GM12878 (cell line): ENCODE data around the gene AKT3. TPM values are rescaled to one million over a fixed set of nuclear protein-coding genes. Genes with fewer than 3 reads are reported as not detected.

ENCODE experiments used
- BCL3 ChIP-seq: IDR thresholded peaks from 2 replicates; pipeline ENCODE4 v1.6.1; 2011; ENCODE audit warnings: borderline replicate concordance, low read depth, mild to moderate bottlenecking, moderate library complexity, low read length; ENCODE audit not compliant: insufficient read depth, poor library complexity, severe bottlenecking
- BMI1 ChIP-seq: fragments of 450-650 bp; IDR thresholded peaks from 2 replicates; pipeline ENCODE4 v1.6.1; 2016; ENCODE audit warnings: mild to moderate bottlenecking, moderate library complexity, borderline replicate concordance
- BRCA1 ChIP-seq: IDR thresholded peaks from 2 replicates; pipeline ENCODE4 v1.6.1; 2011; ENCODE audit warnings: low read depth, low read length, improper control_type of control experiment
- CHD2 ChIP-seq: IDR thresholded peaks from 2 replicates; pipeline ENCODE4 v1.6.1; 2011; ENCODE audit warnings: low read depth, low read length, improper control_type of control experiment, borderline replicate concordance
- CHD4 ChIP-seq: fragments of 200-600 bp; sonication (generic); IDR thresholded peaks from 2 replicates; pipeline ENCODE4 v1.6.1; 2016; ENCODE audit warnings: mild to moderate bottlenecking
- CREB1 ChIP-seq: IDR thresholded peaks from 2 replicates; pipeline ENCODE4 v1.6.1; 2012; ENCODE audit warnings: low read depth, mild to moderate bottlenecking, inconsistent platforms
- FOXM1 ChIP-seq: IDR thresholded peaks from 2 replicates; pipeline ENCODE4 v1.6.1; 2012; ENCODE audit warnings: low read depth, mild to moderate bottlenecking, inconsistent platforms, low read length, moderate library complexity
- GATAD2B ChIP-seq: fragments of 450-650 bp; conservative IDR thresholded peaks from 2 replicates; pipeline ENCODE4 v1.6.1; 2017; ENCODE audit warnings: low read depth, mild to moderate bottlenecking, moderate library complexity
- HCFC1 ChIP-seq: fragments of 150-350 bp; IDR thresholded peaks from 2 replicates; pipeline ENCODE4 v1.6.1; 2014; ENCODE audit warnings: low read length
- IRF4 ChIP-seq: IDR thresholded peaks from 2 replicates; pipeline ENCODE4 v1.6.1; 2011; ENCODE audit warnings: low read depth, low read length
- MTA3 ChIP-seq: IDR thresholded peaks from 2 replicates; pipeline ENCODE4 v1.6.1; 2012; ENCODE audit warnings: low read length, inconsistent platforms, borderline replicate concordance
- MXI1 ChIP-seq: fragments of 150-350 bp; IDR thresholded peaks from 2 replicates; pipeline ENCODE4 v1.6.1; 2011; ENCODE audit warnings: low read depth, mild to moderate bottlenecking, inconsistent platforms, low read length, improper control_type of control experiment
- NBN ChIP-seq: fragments of 450-650 bp; IDR thresholded peaks from 2 replicates; pipeline ENCODE4 v1.6.1; 2016
- RB1 ChIP-seq: fragments of 450-650 bp; formaldehyde crosslinking; IDR thresholded peaks from 2 replicates; pipeline ENCODE4 v1.6.1; 2017; ENCODE audit warnings: mild to moderate bottlenecking, borderline replicate concordance
- RBBP5 ChIP-seq: fragments of 200-600 bp; sonication (generic); conservative IDR thresholded peaks from 2 replicates; pipeline ENCODE4 v1.6.1; 2016
- RFX5 ChIP-seq: IDR thresholded peaks from 2 replicates; pipeline ENCODE4 v1.6.1; 2011; ENCODE audit warnings: low read depth, low read length, improper control_type of control experiment
- SIN3A ChIP-seq: IDR thresholded peaks from 2 replicates; pipeline ENCODE4 v1.6.1; 2012; ENCODE audit warnings: low read depth, low read length, improper control_type of control experiment
- SKIL ChIP-seq: fragments of 450-650 bp; IDR thresholded peaks from 2 replicates; pipeline ENCODE4 v1.6.1; 2017; ENCODE audit warnings: mild to moderate bottlenecking, low read depth, inconsistent platforms; ENCODE audit not compliant: poor library complexity, severe bottlenecking
- SP1 ChIP-seq: IDR thresholded peaks from one replicate; pipeline ENCODE4 v1.6.1; 2011; ENCODE audit warnings: low read depth, low read length
- SUZ12 ChIP-seq: fragments of 200-600 bp; sonication (generic); IDR thresholded peaks from one replicate; pipeline ENCODE4 v1.6.1; 2018; ENCODE audit warnings: antibody characterized with exemption, mild to moderate bottlenecking; ENCODE audit not compliant: unreplicated experiment
- TARDBP ChIP-seq: IDR thresholded peaks from 2 replicates; pipeline ENCODE4 v1.6.1; 2016; ENCODE audit warnings: borderline replicate concordance
- ZNF687 ChIP-seq: fragments of 450-650 bp; IDR thresholded peaks from 2 replicates; pipeline ENCODE4 v1.6.1; 2017; ENCODE audit warnings: mild to moderate bottlenecking, moderate library complexity
- ZZZ3 ChIP-seq: IDR thresholded peaks from 2 replicates; pipeline ENCODE4 v1.6.1; 2011; ENCODE audit warnings: low read depth; ENCODE audit not compliant: control insufficient read depth, insufficient read length
- polyA plus RNA-seq, 11 experiments: library from polyadenylated mRNA; depleted of rRNA in 4 of 11; unstranded in 6 of 11; stranded (reverse) in 5 of 11; fragments of >200 nt; fragmentation: Nextera tagmentation in 4 of 11; fragmentation: Illumina TruSeq in 1 of 11; extraction: Ambion mirVana in 4 of 11; extraction: Trizol in 1 of 11; gene quantifications; 1 replicate in 1 of 11; 2 replicates in 10 of 11; pipeline versions ENCODE4 v1.2.1 to v1.2.3, GENCODE V29; 2011 to 2016; ENCODE audit warnings: inconsistent platforms in 2 of 11, missing spikeins in 2 of 11, low read depth in 1 of 11
- total RNA-seq, 4 experiments: library from RNA; depleted of rRNA in 3 of 4; stranded (reverse); fragments of >200 nt in 3 of 4; fragmentation: Illumina TruSeq in 1 of 4; extraction: Trizol in 1 of 4; gene quantifications; 2 replicates each; pipeline versions ENCODE4 v1.2.1 to v1.2.3, GENCODE V29; 2013 to 2021

Gene AKT3
- total and polyA plus RNA-seq, 10 of the 15 experiments (the other 5 are each of a cell fraction or from before 2014, with no cell fraction given) = 0.03 to 0.56 (median 0.19) TPM

GRCh38 chr1:243596431-243597062 is 253.5 kb downstream of the AKT3 start (continued):
- TF ChIP-seq BCL3 (peak; percentile 91), HCFC1 (no peak), BRCA1 (no peak), RB1 (no peak), CHD2 (peak; percentile 43; the same call in 1 of the 2 replicates), RFX5 (no peak), BMI1 (peak; percentile 77; the same call in 1 of the 2 replicates), CREB1 (peak; percentile 68; the same call in 1 of the 2 replicates), GATAD2B (0 out of 2 replicates have a peak, but pooled peaks have one; percentile 57), ZZZ3 (no peak), IRF4 (peak; percentile 99), NBN (no peak), SUZ12 (no peak), ZNF687 (no peak), RBBP5 (no peak), SP1 (peak; percentile 70), SKIL (peak; percentile 67), TARDBP (no peak), FOXM1 (peak; percentile 99), MTA3 (peak; percentile 99), SIN3A (no peak), CHD4 (no peak), MXI1 (no peak)
